Sigmoid colon (tissue), 3 donors: ENCODE data around the gene SLFN12L.
"Not testable (repeated sequence)": the region's sequence is repeated elsewhere in the genome, so short reads cannot be mapped to it uniquely, and the experiment has no call there.

Experiments
- CTCF ChIP-seq, 4 experiments: fragments of 450-650 bp in 3 of 4; fragments of 200-600 bp in 1 of 4; IDR thresholded peaks; one replicate each; pipeline ENCODE4 v1.5.1; 2016 to 2019; ENCODE audit warnings: antibody characterized with exemption in 4 of 4, mild to moderate bottlenecking in 3 of 4, moderate library complexity in 2 of 4
- POLR2A ChIP-seq, 2 donors: fragments of 450-650 bp; IDR thresholded peaks; one replicate each; pipeline ENCODE4 v1.6.1; 2016; ENCODE audit warnings: antibody characterized with exemption in 2 of 2, mild to moderate bottlenecking in 2 of 2, moderate library complexity in 2 of 2

GRCh38 chr17:35454035-35454434 is 83.4 kb downstream of the SLFN12L start:
- TF ChIP-seq CTCF, POLR2A (IDR thresholded peaks at IDR 0.05): not testable (repeated sequence)
